HG03097 (cell line): ENCODE results near the gene PRPF18.

Experiments used
- ATAC-seq: cut with Tn5 transposase; IDR thresholded peaks from one replicate; pipeline ENCODE4 v1.9.1; 2021; ENCODE audit not compliant: unreplicated experiment, low FRiP score

PRPF18 gene

DNA sequence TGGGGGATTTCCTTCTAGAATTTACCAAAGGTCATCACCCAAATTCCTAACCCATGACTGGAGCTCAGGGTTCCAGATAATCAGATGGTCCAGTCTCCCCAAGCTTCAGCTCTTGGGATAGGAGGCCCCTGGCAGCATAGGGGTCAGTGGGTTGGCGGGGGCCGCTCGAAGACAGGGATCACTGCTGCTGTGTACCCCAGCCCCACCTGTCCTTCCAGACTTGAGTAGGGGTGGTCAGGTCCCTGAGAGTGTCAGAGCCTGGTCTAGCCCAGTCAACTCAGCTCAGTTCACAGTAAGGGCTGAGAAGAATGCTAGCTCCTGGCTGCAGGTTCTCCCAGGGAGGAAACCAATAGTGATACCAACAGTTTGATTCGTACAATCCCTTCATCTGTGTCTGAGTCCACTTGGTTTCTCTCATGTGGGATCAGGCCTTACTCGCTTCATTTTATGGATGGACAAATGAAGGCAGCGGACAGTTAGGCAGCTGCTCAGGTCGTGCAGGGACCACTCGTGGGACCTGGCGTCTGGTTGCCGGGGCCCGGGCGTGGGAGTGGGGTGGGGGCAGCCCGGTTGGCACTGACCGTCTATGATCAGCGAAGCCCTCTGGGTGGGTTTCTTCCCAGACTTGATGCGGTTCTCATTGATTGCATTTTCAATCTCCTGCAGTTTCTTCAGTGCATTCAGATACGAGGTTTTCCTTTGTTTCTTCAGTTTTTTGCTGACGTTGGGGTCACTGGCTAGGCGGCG, 78.9 kb downstream of the PRPF18 start:
- no peak for ATAC-seq

- no peak for ATAC-seq
These were observed 81.4 kb downstream of the PRPF18 start for GRCh38 chr10:13668126-13668525.

GRCh38 chr10:13669182-13669855, 82.6 kb downstream of the PRPF18 start:
- ATAC-seq: no peak

DNA sequence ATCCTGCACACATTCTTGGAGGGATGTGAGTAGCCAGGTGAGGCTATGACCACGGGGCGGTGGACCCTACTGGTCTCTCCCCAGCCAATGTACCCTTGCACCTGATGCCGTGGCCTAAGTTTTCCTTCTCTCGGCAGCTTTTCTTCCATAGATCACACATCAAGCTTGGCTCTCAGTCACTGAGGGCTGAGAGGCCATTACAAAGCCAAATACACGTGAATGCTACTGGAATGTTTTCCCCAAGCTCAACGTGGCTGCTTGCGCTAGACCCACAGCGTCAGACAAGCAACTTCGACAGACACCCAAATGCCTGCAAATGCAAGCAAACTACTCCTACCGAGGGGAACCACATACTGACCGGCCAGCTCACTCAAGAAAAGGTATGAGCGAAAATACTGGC, 83.1 kb downstream of the PRPF18 start:
- no peak for ATAC-seq

GRCh38 chr10:13670311-13670710, 83.5 kb downstream of the PRPF18 start:
- no peak for ATAC-seq

DNA sequence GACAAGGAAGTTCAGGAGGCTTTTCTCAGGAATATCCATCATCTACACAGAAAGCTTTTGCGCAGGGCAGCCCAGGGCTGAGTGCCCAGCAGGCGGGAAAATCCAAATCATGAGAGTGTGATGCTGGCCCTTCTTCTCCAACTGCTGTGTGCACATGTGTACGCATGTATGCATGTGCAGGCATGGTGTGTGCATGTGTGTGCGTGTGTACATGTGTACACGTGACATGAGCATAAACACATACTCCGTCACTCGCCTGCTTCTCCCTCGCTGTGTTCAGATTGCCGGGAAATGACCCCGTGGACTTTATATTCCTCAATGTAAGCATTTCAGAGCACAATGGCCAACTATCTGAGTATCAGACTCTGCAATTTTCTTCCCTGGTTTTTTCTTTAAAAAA, 85.1 kb downstream of the PRPF18 start:
- ATAC-seq: no peak

DNA sequence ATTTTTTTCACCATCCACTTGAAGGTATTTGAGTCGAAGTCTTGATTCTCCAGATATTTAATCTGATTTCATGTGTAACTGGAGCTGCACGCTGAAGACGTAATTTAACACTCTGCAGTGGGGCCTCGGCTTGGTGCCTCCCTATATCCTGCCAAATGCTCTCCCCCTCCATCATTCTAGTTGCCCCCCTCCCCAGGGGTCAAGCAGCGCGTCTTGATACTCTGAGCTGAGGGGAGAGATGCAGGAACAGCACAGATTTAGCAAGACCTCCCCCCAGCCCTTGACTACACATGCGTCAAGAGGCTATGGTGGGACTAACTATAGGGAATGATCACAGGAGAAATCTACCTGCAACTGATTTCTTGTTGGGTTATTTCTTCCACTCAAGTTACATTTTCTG, 85.8 kb downstream of the PRPF18 start:
- ATAC-seq: no peak

GRCh38 chr10:13673156-13673555, 86.4 kb downstream of the PRPF18 start:
- ATAC-seq: no peak

DNA sequence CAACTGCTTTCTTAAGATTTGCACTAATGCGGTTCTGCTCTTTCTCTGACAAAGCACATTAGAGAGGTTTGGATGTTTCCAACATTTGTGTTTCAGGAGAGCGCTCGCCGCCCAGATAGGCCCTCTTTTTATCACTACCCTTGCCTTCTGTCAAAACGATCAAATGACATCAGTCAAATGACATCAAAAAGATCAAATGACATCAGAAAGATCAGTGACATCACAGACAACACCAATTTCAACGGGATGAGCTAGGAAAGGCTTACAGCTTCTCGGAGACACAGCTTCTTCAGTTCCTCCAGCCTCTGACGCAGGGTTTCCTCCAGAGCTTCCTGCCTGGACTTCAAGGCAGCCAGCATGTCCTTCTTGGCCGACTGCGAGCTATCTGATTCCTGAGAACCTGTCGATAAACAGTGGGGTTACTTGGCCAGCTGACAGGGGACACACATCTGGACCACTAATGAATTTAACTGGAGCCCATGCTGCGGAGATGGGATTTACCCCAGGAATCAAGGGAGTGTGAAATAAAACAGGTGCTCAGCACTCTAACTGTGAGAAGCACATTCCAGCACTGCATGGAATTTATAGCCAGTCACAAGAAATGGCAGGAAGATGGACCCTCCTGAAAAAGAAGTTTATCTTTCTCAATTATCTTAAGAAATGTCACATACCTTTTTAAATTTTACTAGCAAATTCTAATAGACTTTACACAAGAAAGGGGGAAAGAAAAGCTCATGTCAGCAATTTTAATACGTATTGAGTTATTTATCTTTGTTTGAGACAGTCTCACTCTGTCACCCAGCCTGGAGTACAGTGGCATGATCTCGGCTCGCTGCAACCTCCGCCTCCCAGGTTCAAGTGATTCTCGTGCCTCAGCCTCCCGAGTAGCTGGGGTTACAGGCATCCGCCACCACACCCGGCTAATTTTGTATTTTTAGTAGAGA, 88.2 kb downstream of the PRPF18 start:
- ATAC-seq: no peak

GRCh38 chr10:13678101-13678843, 91.5 kb downstream of the PRPF18 start:
- ATAC-seq: no peak
